ENCODE data around the gene SLC23A3.

Gene SLC23A3

DNA sequence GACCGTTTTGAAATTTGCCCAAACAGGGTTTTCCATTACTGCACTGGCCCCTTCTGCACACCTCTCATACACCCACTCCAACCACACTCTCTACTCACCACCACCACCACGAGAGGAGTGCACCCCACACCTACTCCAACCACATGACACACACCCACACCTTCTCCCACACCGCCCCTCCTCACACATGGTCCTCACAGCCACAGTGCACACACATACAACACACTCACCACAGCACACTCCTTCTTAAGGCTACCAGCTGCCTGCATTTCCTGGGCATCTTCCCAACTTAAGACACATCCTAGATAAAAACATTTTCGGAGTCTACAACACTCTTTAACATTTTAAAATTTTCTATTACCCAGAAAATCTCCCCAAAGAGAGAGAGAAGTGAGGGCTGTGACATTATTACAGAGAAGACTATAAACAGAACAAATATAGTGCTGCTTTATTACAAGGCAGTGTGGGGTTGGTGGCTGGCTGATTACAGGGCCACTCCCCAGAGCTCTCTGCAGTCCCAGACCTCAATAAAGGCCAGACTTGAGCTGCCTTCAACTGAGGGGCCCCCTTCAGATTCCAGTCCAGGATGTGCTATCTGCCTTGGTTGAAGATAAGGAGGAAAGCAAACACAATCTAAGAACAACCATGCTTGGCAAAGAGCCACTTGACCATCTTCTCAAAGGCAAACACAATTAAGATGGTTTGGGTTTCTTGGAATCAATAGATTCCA lies 45.3 kb downstream of the SLC23A3 start:
- DNase-seq (ENCODE audit: low spot score) = no peak
- ATAC-seq (ENCODE audit: low read depth) = no peak; the same call in 2 of the 3 replicates
- Histone ChIP-seq H3K27ac (ENCODE audit: poor library complexity, severe bottlenecking) (no peak overlapping the region), H3K36me3 (ENCODE audit: low read depth) (no peaks in the 10 kb centered on the region), H3K9me3 (ENCODE audit: severe bottlenecking) (no peaks in the 10 kb centered on the region), H3K4me1 (ENCODE audit: insufficient read depth, poor library complexity, severe bottlenecking) (no peaks in the 10 kb centered on the region), H3K27me3 (ENCODE audit: insufficient read depth, poor library complexity, severe bottlenecking) (no peaks in the 10 kb centered on the region), H3K4me3 (ENCODE audit: severe bottlenecking) (no peak overlapping the region)
- TF ChIP-seq, protein P1, sequence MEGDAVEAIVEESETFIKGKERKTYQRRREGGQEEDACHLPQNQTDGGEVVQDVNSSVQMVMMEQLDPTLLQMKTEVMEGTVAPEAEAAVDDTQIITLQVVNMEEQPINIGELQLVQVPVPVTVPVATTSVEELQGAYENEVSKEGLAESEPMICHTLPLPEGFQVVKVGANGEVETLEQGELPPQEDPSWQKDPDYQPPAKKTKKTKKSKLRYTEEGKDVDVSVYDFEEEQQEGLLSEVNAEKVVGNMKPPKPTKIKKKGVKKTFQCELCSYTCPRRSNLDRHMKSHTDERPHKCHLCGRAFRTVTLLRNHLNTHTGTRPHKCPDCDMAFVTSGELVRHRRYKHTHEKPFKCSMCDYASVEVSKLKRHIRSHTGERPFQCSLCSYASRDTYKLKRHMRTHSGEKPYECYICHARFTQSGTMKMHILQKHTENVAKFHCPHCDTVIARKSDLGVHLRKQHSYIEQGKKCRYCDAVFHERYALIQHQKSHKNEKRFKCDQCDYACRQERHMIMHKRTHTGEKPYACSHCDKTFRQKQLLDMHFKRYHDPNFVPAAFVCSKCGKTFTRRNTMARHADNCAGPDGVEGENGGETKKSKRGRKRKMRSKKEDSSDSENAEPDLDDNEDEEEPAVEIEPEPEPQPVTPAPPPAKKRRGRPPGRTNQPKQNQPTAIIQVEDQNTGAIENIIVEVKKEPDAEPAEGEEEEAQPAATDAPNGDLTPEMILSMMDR (IDR thresholded peaks at IDR 0.05; ENCODE audit: poor library complexity, severe bottlenecking) = no peak

DNA sequence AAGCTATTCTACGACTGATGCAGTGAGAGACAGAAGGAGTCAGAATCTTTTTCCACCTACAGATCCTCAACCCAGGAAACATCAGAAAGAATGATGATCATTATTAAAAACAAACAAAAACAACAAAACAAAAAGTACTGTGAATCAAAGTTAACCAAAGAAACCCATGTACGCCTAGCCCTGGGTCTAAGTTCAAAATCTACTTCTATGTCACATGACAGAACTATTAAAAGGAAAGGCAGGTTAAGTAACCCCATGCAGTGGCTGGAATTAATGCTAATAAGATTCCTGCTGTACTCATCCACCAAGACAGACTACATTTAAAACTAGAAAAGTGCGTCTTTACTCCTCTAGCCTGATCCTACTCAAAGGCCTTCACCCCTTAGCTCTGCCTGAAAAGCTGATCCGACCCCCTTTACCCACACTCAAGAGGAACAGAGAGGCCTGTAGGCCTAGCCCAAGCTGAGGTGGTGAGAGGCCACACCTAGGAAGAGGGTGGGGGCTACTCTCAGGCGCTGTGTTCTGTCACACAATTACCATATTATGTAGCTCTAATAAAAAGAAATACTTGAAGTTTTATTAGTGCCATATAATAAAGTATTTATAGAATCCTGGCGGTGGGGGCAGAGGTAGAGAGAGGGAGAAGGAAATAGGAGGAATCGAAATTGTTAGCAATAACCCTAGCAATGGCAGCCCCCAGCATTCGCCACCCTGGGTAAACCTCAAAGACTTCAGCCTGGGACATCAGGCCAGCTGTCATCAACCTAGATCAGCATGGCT lies 46.3 kb downstream of the SLC23A3 start:
- Histone ChIP-seq H3K4me1 (ENCODE audit: insufficient read depth, poor library complexity, severe bottlenecking) (no peaks in the 10 kb centered on the region), H3K9me3 (ENCODE audit: severe bottlenecking) (no peaks in the 10 kb centered on the region), H3K4me3 (ENCODE audit: severe bottlenecking) (no peak overlapping the region), H3K27me3 (ENCODE audit: insufficient read depth, poor library complexity, severe bottlenecking) (no peaks in the 10 kb centered on the region), H3K27ac (ENCODE audit: poor library complexity, severe bottlenecking) (no peak overlapping the region), H3K36me3 (ENCODE audit: low read depth) (no peaks in the 10 kb centered on the region)
- DNase-seq (ENCODE audit: low spot score) (no peak), ATAC-seq (ENCODE audit: low read depth) (no peak)
- TF ChIP-seq, protein P1 (IDR thresholded peaks at IDR 0.05; ENCODE audit: poor library complexity, severe bottlenecking) = no peak

DNA sequence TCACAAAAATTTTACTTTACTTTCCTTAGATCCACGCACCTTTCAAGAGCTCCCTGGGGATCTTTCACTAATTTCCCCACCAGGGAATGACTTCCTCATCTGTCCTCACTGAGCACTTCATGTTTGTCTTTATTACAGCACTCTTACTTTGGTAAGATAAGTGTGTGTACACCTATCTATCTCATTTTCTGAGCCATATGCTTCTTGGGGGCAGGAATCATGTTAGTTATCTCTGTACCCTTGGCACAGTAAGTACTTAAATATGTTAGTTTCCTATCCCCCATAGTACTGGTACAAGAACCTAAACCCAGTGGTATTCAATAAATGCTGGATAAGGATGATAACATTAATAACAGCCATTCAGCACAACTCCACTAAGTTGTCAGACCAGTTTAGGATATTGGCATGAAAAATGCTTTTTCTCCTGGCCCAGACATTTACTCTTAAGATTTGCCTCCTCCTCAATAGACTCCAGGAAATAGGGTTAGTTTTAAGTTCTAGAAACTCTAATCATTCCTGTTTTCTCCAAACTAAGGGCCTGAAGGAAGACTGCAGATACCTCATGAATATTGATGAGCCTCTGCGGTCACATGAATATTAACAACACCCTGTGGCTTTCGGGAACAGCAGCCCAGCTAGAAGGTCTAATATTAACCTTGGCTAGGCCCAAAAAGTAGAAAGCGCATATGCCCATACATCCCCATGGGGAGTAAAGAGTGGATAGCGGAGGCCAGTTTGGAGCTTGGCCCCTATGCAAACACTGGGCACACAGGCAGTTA lies 47.4 kb downstream of the SLC23A3 start:
- ATAC-seq (ENCODE audit: low read depth) (no peak), DNase-seq (ENCODE audit: low spot score) (no peak)
- H3K36me3 ChIP-seq (ENCODE audit: low read depth) = no peaks in the 10 kb centered on the region
- no peaks in the 10 kb centered on the region for H3K4me1 ChIP-seq (ENCODE audit: insufficient read depth, poor library complexity, severe bottlenecking)
- H3K4me3 ChIP-seq (ENCODE audit: severe bottlenecking) = no peak overlapping the region
- no peaks in the 10 kb centered on the region for H3K27me3 ChIP-seq (ENCODE audit: insufficient read depth, poor library complexity, severe bottlenecking)
- H3K9me3 ChIP-seq (ENCODE audit: severe bottlenecking) = no peaks in the 10 kb centered on the region
- H3K27ac ChIP-seq (ENCODE audit: poor library complexity, severe bottlenecking) = no peak overlapping the region
- TF ChIP-seq, protein P1 (IDR thresholded peaks at IDR 0.05; ENCODE audit: poor library complexity, severe bottlenecking) = no peak

DNA sequence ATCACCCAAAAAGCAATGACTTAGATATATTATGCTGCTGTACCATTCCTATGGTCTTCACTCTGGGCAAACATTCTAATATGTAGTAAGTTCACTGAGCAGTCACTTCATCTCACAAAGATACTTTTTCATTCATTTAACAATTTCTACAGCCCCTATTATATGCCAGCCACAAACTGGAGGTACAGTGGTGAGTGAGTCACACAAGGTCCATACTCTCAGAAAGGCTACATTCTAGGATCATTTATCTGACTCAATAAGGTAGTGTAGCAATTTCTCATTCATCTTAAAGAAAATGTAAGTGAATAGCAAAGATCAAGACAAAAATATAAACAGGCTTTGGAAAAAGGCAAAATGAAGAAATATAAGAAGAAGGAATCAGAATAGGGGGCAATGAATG lies 49.7 kb downstream of the SLC23A3 start:
- no peak overlapping the region for H3K27ac ChIP-seq (ENCODE audit: poor library complexity, severe bottlenecking)
- DNase-seq (ENCODE audit: low spot score) = no peak
- 0 out of 3 replicates have a peak, but pooled peaks have one; percentile 38 for ATAC-seq (ENCODE audit: low read depth)

More for the DNA sequence above, 49.7 kb downstream of the SLC23A3 start:
- no peaks in the 10 kb centered on the region for H3K4me1 ChIP-seq (ENCODE audit: insufficient read depth, poor library complexity, severe bottlenecking)
- H3K9me3 ChIP-seq (ENCODE audit: severe bottlenecking) = no peaks in the 10 kb centered on the region
- no peaks in the 10 kb centered on the region for H3K36me3 ChIP-seq (ENCODE audit: low read depth)
- H3K27me3 ChIP-seq (ENCODE audit: insufficient read depth, poor library complexity, severe bottlenecking) = no peaks in the 10 kb centered on the region
- no peak overlapping the region for H3K4me3 ChIP-seq (ENCODE audit: severe bottlenecking)
- TF ChIP-seq, protein P1 (IDR thresholded peaks at IDR 0.05; ENCODE audit: poor library complexity, severe bottlenecking) = no peak
